ENCODE data around the gene ST6GALNAC5. TPM values are rescaled to one million over a fixed set of nuclear protein-coding genes. Genes with fewer than 3 reads are reported as not detected.

ST6GALNAC5 gene
- total RNA-seq, 2 experiments from 2014 or later, result not detected

- ChIA-PET CTCF (interaction anchor here (0.6 kb wide), 1 partner anchor 394 kb away, joined by 4 read pairs; no protein-coding TSS in a partner anchor), POLR2A (no interaction called here)
- Mint-ChIP-seq H3K9me3 (ENCODE audit: low read depth) (no peaks in the 10 kb centered on the region), H3K4me3 (no peak overlapping the region), H3K36me3 (ENCODE audit: low read depth) (no peaks in the 10 kb centered on the region), H3K4me1 (no peaks in the 10 kb centered on the region), H3K27ac (no peak overlapping the region), H3K27me3 (peaks cover 2% of the 10 kb centered on the region)
- intact Hi-C loops (cut with DNase I, micrococcal nuclease), result no loop called here
- ATAC-seq (no peak), DNase-seq (no peak)
Observed at GRCh38 chr1:77021732-77022131, 154.5 kb downstream of the ST6GALNAC5 start.

GRCh38 chr1:77024500-77024899, 157.2 kb downstream of the ST6GALNAC5 start:
- H3K27me3 Mint-ChIP-seq, result peaks cover 7% of the 10 kb centered on the region
- DNase-seq (no peak), ATAC-seq (no peak)
- no peaks in the 10 kb centered on the region for H3K4me1 Mint-ChIP-seq
- no peaks in the 10 kb centered on the region for H3K36me3 Mint-ChIP-seq (ENCODE audit: low read depth)
- no peaks in the 10 kb centered on the region for H3K9me3 Mint-ChIP-seq (ENCODE audit: low read depth)
- CTCF ChIA-PET, result interaction anchor here (0.6 kb wide), 1 partner anchor 18 kb away, joined by 3 read pairs; no protein-coding TSS in a partner anchor
- no peak overlapping the region for H3K4me3 Mint-ChIP-seq
- no peak overlapping the region for H3K27ac Mint-ChIP-seq
- POLR2A ChIA-PET, result no interaction called here
- intact Hi-C loops (cut with DNase I, micrococcal nuclease), result no loop called here

GRCh38 chr1:77025599-77025998, 158.3 kb downstream of the ST6GALNAC5 start:
- Mint-ChIP-seq H3K27ac (no peak overlapping the region), H3K4me3 (no peak overlapping the region), H3K36me3 (ENCODE audit: low read depth) (no peaks in the 10 kb centered on the region), H3K27me3 (peaks cover 10% of the 10 kb centered on the region), H3K4me1 (no peaks in the 10 kb centered on the region), H3K9me3 (ENCODE audit: low read depth) (no peaks in the 10 kb centered on the region)
- intact Hi-C loops (cut with DNase I, micrococcal nuclease), result no loop called here
- ChIA-PET POLR2A (no interaction called here), CTCF (no interaction called here)
- ATAC-seq (no peak), DNase-seq (no peak)

- POLR2A ChIA-PET, result no interaction called here
- intact Hi-C loops (cut with DNase I, micrococcal nuclease), result no loop called here
- DNase-seq, result no peak
- peaks cover 10% of the 10 kb centered on the region for H3K27me3 Mint-ChIP-seq
- no peaks in the 10 kb centered on the region for H3K36me3 Mint-ChIP-seq (ENCODE audit: low read depth)
- no peaks in the 10 kb centered on the region for H3K4me1 Mint-ChIP-seq
- no peak for ATAC-seq
- no peak overlapping the region for H3K27ac Mint-ChIP-seq
- CTCF ChIA-PET, result no interaction called here
- no peaks in the 10 kb centered on the region for H3K9me3 Mint-ChIP-seq (ENCODE audit: low read depth)
- no peak overlapping the region for H3K4me3 Mint-ChIP-seq
Observed at GRCh38 chr1:77026135-77026534, 158.9 kb downstream of the ST6GALNAC5 start.

- Mint-ChIP-seq H3K27ac (no peak overlapping the region), H3K36me3 (ENCODE audit: low read depth) (no peaks in the 10 kb centered on the region), H3K4me1 (no peaks in the 10 kb centered on the region), H3K27me3 (peaks cover 10% of the 10 kb centered on the region), H3K9me3 (ENCODE audit: low read depth) (no peaks in the 10 kb centered on the region), H3K4me3 (no peak overlapping the region)
- no peak for DNase-seq
- no peak for ATAC-seq
- ChIA-PET CTCF (no interaction called here), POLR2A (no interaction called here)
- intact Hi-C loops (cut with DNase I, micrococcal nuclease), result no loop called here
Observed at GRCh38 chr1:77026640-77027039, 159.4 kb downstream of the ST6GALNAC5 start.

GRCh38 chr1:77027847-77028246, 160.6 kb downstream of the ST6GALNAC5 start:
- Mint-ChIP-seq H3K36me3 (ENCODE audit: low read depth) (no peaks in the 10 kb centered on the region), H3K27ac (no peak overlapping the region), H3K9me3 (ENCODE audit: low read depth) (no peaks in the 10 kb centered on the region), H3K4me3 (no peak overlapping the region), H3K4me1 (no peaks in the 10 kb centered on the region), H3K27me3 (peaks cover 11% of the 10 kb centered on the region)
- CTCF ChIA-PET, result interaction anchor here (1.0 kb wide), 1 partner anchor 31 kb away, joined by 3 read pairs; no protein-coding TSS in a partner anchor
- intact Hi-C loops (cut with DNase I, micrococcal nuclease), result no loop called here
- no peak for ATAC-seq
- POLR2A ChIA-PET, result no interaction called here
- DNase-seq, result no peak

- ATAC-seq, result no peak
- DNase-seq, result no peak
- no peak overlapping the region for H3K27ac Mint-ChIP-seq
- intact Hi-C loops (cut with DNase I, micrococcal nuclease), result no loop called here
- H3K4me1 Mint-ChIP-seq, result no peaks in the 10 kb centered on the region
- no peak overlapping the region for H3K4me3 Mint-ChIP-seq
- no peaks in the 10 kb centered on the region for H3K9me3 Mint-ChIP-seq (ENCODE audit: low read depth)
- ChIA-PET POLR2A (no interaction called here), CTCF (interaction anchor here (0.7 kb wide), 1 partner anchor 52 kb away, joined by 3 read pairs; no protein-coding TSS in a partner anchor)
- H3K27me3 Mint-ChIP-seq, result peaks cover 13% of the 10 kb centered on the region
- H3K36me3 Mint-ChIP-seq (ENCODE audit: low read depth), result no peaks in the 10 kb centered on the region
Observed at GRCh38 chr1:77030401-77031105, 163.3 kb downstream of the ST6GALNAC5 start.

GRCh38 chr1:77031106-77031662, 163.9 kb downstream of the ST6GALNAC5 start:
- H3K9me3 Mint-ChIP-seq (ENCODE audit: low read depth), result no peaks in the 10 kb centered on the region
- H3K36me3 Mint-ChIP-seq (ENCODE audit: low read depth), result no peaks in the 10 kb centered on the region
- DNase-seq, result no peak
- H3K4me1 Mint-ChIP-seq, result no peaks in the 10 kb centered on the region
- POLR2A ChIA-PET, result no interaction called here
- H3K27me3 Mint-ChIP-seq, result peaks cover 13% of the 10 kb centered on the region
- CTCF ChIA-PET, result no interaction called here
- no peak overlapping the region for H3K27ac Mint-ChIP-seq
- no peak for ATAC-seq
- intact Hi-C loops (cut with DNase I, micrococcal nuclease), result no loop called here
- H3K4me3 Mint-ChIP-seq, result no peak overlapping the region

GRCh38 chr1:77036560-77036959, 169.3 kb downstream of the ST6GALNAC5 start:
- Mint-ChIP-seq H3K27ac (no peak overlapping the region), H3K27me3 (peaks cover 4% of the 10 kb centered on the region), H3K9me3 (ENCODE audit: low read depth) (no peaks in the 10 kb centered on the region), H3K36me3 (ENCODE audit: low read depth) (no peaks in the 10 kb centered on the region), H3K4me3 (no peak overlapping the region), H3K4me1 (no peaks in the 10 kb centered on the region)
- ChIA-PET CTCF (no interaction called here), POLR2A (no interaction called here)
- ATAC-seq (no peak), DNase-seq (peak; percentile 38)
- intact Hi-C loops (cut with DNase I, micrococcal nuclease), result no loop called here

GRCh38 chr1:77037038-77037437, 169.8 kb downstream of the ST6GALNAC5 start:
- no peaks in the 10 kb centered on the region for H3K36me3 Mint-ChIP-seq (ENCODE audit: low read depth)
- peaks cover 2% of the 10 kb centered on the region for H3K27me3 Mint-ChIP-seq
- DNase-seq (no peak), ATAC-seq (no peak)
- no peaks in the 10 kb centered on the region for H3K4me1 Mint-ChIP-seq
- intact Hi-C loops (cut with DNase I, micrococcal nuclease), result no loop called here
- no peaks in the 10 kb centered on the region for H3K9me3 Mint-ChIP-seq (ENCODE audit: low read depth)
- ChIA-PET POLR2A (no interaction called here), CTCF (no interaction called here)
- H3K27ac Mint-ChIP-seq, result no peak overlapping the region
- H3K4me3 Mint-ChIP-seq, result no peak overlapping the region

GRCh38 chr1:77038000-77038399, 170.7 kb downstream of the ST6GALNAC5 start:
- intact Hi-C loops (cut with DNase I, micrococcal nuclease), result no loop called here
- Mint-ChIP-seq H3K36me3 (ENCODE audit: low read depth) (no peaks in the 10 kb centered on the region), H3K4me3 (no peak overlapping the region), H3K9me3 (ENCODE audit: low read depth) (no peaks in the 10 kb centered on the region), H3K27me3 (peaks cover 4% of the 10 kb centered on the region), H3K27ac (no peak overlapping the region), H3K4me1 (no peaks in the 10 kb centered on the region)
- no peak for ATAC-seq
- DNase-seq, result no peak
- POLR2A ChIA-PET, result no interaction called here
- CTCF ChIA-PET, result interaction anchor here (0.6 kb wide), 1 partner anchor 1154 kb away, joined by 3 read pairs; no protein-coding TSS in a partner anchor

GRCh38 chr1:77039111-77039510, 171.8 kb downstream of the ST6GALNAC5 start:
- DNase-seq, result no peak
- ATAC-seq, result no peak
- Mint-ChIP-seq H3K36me3 (ENCODE audit: low read depth) (no peaks in the 10 kb centered on the region), H3K9me3 (ENCODE audit: low read depth) (no peaks in the 10 kb centered on the region), H3K4me1 (no peaks in the 10 kb centered on the region), H3K4me3 (no peak overlapping the region), H3K27me3 (peaks cover 3% of the 10 kb centered on the region), H3K27ac (no peak overlapping the region)
- POLR2A ChIA-PET, result no interaction called here
- intact Hi-C loops (cut with DNase I, micrococcal nuclease), result no loop called here
- CTCF ChIA-PET, result no interaction called here

Data from activated CD4-positive, alpha-beta T cell treated with anti-CD3 and anti-CD28 coated beads for 36 hours (primary cell).